Stimulated activated naive CD4-positive, alpha-beta T cell (primary cell): Measurements from ENCODE around the gene MFNG.
A peak's percentile ranks its signal among the peaks of the same experiment; 100 is the strongest.

Experiments used
- DNase-seq, 6 experiments: peaks; one replicate each; lab custom pipeline; 2025; lab: John Stamatoyannopoulos, UW

The MFNG gene

GRCh38 chr22:37493979-37494378, 7.8 kb upstream of the MFNG start:
- DNase-seq: no peak

DNA sequence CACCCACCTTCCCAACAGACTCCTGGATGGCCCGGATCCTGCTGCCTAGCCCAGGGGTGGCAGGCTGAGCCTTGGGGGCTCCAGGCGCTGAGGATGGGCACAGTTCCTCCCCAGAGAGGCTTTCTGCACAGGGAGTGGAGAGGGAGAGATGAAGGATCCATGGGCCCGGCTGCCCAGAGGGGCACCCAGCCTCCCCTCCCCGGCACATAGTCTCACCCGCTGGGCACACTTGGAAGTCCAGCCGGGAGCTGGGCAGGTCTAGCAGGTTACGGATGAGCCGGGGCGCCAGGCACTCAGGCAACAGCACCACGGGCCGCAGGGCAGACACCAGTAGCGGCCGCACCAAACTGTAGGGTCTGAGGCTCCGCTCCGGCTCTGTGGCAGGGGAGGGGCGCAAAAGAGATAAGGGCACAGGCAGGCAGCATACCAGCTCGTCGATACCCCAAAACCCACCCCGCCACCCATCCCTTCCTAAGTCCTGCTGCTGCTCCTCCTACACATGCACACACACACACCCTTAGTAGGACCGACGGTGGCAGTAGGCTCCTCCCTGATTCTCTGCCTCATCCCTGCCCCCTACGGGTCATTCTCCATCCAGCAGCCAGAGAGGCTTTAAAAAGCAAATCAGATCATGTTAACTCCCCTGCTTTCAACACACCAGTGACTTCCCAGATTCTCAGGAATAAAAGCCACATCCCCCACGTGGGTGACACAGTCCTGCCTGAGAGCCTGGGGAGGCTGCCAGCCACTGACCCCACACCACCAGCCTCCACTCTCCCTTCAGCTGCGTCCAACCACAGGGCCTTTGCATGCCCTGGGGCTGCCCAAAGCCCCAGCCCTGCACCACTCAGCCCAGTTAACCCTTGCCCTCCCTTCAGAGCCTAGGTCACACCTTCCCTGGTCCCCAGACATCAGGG, 6.5 kb upstream of the MFNG start:
- DNase-seq: peak; percentile 25 to 57 (median 30)

GRCh38 chr22:37491559-37492427, 5.6 kb upstream of the MFNG start:
- no peak for DNase-seq

GRCh38 chr22:37491106-37491505, 4.9 kb upstream of the MFNG start:
- DNase-seq: no peak

- no peak for DNase-seq
Measured at GRCh38 chr22:37489983-37490382, 3.8 kb upstream of the MFNG start.

- no peak for DNase-seq
Measured at GRCh38 chr22:37488337-37489135, 2.4 kb upstream of the MFNG start.

- DNase-seq: no peak
Measured at GRCh38 chr22:37487571-37487970, 1.4 kb upstream of the MFNG start.

- DNase-seq: no peak
Measured at GRCh38 chr22:37487129-37487528, 945 bp upstream of the MFNG start.

DNA sequence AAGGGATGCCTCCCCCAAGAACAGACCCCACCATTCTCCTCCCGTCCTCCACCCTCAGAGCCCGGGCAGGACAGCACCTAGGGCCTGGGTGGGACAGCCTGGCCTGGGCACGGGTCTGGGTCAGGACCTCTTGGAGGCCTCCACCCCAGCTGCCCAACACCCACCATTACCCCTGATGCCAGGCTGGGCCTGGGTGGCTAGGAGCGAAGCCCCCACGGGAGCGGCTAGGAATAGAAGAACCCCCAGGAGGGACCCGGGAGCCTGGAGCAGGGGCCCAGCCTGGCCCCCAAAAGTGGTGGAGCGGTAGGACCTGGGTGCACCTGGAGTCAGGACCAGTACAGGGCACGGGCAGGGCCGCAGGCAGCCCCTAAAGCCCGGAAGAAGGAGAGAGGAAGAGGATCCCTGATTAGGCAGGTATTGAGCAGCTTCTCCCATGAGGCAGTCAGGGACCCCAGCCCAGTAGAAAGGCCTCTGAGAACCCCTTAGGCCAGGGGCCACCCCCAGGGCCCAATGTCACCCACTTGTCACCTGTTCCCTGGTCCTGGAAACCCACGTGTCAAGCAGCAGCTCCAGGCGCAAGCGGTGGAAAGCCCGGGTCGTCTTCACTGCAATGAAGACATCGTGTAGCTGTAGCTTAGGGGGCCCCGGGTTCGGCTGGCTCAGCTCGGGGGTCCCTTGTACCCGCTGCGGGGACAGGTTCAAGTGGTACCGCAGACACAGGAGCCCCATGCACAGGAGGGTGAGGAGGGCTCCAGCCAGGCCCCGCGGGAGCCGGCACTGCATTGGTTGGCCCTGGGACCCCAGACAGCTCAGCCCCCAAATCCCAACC, 575 bp downstream of the MFNG start:
- peak in 3 of 6 experiments; percentile 18 to 41 (median 30) for DNase-seq

DNA sequence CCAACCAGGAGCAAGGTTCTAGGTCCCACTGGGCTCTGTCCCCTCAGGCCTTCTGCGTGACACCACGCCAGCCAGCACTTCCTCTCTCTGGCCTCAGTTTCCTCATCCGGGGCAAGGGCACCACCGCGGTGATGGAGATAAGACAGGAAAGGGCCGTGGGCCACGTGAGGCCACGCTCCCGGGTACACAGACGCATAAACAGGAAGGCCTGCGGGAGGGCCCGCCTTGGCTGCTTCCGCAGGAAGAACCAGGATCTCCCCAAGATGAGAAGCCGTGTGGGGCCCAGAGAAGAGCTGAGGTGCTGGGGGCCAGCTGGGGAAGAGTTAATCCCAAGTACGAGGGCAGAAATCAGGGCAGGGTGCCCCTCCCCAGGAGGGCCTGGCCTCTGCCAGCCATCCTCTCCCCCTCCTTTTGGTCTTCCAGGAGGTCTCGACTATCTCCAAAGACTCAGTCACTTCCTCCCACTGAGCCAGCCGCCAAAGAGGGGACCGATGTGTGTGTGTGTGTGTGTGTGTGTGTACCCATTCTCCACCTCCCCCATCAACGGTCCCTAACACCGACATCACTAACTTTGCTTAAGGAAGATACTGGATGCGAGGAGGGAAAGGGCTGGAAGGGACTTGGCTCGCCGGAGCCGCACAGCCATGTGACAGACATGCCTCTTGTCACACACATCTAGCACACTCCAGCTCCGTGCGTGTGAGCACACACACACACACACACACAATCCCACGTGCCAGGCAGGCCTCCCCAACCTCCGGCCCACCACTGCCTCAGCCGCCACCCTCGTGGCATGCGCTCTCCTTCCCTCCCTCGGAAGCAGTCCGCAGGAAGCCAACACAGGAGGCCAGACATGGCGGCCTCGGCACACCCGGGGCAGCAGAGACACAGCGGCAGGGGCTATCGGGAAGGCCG, 1.4 kb downstream of the MFNG start:
- peak; percentile 66 to 93 (median 82) for DNase-seq

DNA sequence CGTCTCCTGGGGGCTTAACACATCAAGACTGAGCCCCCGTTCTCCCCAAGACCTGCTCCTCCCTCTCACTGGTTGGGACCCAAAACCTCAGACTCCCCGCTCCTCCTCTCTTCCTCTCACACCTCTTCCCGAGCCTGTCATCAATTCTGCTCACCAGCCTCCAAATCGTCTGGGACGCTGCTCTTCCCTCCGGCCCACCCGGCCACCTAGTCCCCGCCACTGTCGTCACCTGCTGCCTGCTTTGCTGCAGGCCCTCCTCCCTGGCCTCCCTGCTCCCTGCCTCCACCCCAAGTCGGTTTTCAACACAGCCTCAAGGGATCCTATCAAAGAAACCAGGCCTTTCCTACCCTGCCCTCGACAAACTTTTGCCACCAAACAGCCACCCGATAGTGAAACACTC, 3.1 kb downstream of the MFNG start:
- no peak for DNase-seq

- no peak for DNase-seq
Measured at GRCh38 chr22:37482244-37482643, 3.9 kb downstream of the MFNG start.

DNA sequence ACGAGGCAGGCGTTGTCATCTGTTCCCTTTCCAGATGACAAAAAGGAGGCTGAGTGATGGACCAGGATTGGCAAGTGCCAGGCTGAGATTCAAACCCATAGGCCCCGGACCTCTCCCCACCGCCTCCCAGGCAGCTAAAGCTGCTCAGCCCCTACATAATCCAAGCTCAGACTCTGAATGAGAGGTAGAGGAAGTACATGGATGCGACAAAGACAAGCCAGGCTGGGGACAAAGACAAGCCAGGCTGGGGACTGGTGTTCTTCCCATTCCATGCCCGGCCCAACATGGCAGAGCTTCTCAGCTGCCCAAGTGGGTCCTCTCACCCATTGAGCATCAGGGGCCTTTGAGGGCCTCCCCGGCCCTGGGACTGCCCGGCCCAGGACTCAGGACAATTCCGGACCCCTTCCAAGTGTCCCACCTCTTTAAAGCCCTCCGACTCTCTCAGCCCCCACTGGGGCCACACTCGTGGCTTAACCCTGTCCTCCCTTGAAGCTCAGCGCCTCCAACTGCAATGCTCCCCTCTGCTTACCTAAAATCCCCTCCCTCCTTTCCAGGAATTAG, 4.8 kb downstream of the MFNG start:
- DNase-seq: no peak

- DNase-seq: no peak
Measured at GRCh38 chr22:37480387-37481346, 5.5 kb downstream of the MFNG start.

DNA sequence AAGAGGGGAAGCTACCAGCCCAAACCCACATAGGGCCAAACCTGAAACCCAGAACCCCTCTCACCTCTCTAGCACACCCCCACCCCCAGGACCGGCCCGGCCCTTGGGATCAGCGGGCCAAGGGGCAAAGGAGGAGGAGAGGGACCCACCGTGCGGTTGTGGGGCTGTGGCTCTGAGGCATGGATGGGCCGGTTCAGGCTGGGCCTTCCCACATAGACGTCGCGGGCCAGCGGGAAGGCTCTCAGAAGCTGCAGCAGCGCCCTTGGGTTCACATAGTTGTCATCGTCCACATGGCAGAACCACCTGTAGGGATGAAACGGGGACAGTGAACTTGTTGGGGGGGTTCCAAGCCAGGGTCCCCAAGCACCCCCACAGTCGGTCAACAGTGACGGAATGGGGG, 7.0 kb downstream of the MFNG start:
- DNase-seq: no peak

DNA sequence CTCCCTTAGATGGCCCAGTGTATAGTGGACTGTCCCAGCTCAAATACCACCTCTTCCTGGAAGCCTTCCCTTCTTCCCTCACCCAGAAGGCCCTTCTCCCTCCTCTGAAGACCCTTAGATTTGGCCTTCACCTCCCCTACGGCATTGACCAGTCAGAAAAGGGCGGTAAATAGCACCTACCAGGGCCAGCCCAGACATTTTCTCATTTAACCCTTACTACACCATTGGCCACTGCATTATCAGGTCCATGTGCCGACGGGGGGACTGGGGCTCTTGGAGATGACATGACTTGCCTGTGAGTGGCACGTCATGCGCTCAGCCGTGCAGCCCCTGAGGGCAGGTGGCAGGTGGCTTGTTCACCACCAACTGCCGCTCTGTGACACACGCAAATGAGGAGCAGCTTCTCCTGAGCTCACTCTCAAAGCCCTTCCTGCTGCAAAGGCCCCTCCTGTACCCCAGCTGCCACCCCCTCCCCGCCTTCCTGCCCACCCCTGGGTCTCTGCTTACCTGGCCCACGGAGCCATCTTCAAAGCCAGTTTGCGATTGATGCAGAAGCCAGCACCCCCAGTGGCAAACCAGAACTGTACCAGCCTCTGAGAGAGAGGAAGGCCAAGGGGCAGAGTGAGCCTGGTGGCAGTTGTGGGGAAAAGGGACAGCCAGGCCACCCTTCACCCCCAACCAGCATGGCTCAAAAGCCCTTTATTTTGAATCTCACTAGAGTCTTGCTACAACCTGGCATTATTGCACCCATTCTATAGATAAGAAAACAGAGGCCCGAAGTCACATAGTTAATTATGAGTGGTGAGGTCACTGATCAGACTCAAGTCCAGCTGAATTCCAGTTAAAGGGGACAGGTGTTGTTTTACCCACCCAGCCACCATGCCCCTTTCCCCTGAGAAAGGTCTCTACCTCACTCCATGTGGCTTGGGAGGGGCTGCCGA, 9.5 kb downstream of the MFNG start:
- no peak for DNase-seq

- DNase-seq: no peak
Measured at GRCh38 chr22:37474447-37475090, 11.6 kb downstream of the MFNG start.
